Right ventricle myocardium inferior (tissue), 1 donor: ENCODE data around the gene NLRP14. TPM values are rescaled to one million over a fixed set of nuclear protein-coding genes. Genes with fewer than 3 reads are reported as not detected.

Experiments used
- total RNA-seq: library from RNA; stranded (reverse); fragmentation: NEBNext Ultra II Directional; extraction: Animal tissue kit (Norgen Biotek cat#: 25700); gene quantifications from one replicate; pipeline ENCODE4 v1.2.1, GENCODE V29; 2021
- donor health status: DM: no; HTN: yes; CAD: no; lungs with severe emphysema.

NLRP14 gene
- total RNA-seq, 1 donor from 2014 or later, result not detected

Other genes with a start within 250 kb of the NLRP14 start
- gene OR2AG2, start 248.5 kb upstream of the NLRP14 start, total RNA-seq, result not detected
- not detected for gene OR2AG1, start 237.5 kb upstream of the NLRP14 start, total RNA-seq
- gene OR6A2, start 220.8 kb upstream of the NLRP14 start, total RNA-seq, result not detected
- gene OR10A5, start 174.8 kb upstream of the NLRP14 start, total RNA-seq, result not detected
- not detected for gene OR10A2, start 157.4 kb upstream of the NLRP14 start, total RNA-seq
- gene OR10A4, start 143.9 kb upstream of the NLRP14 start, total RNA-seq, result not detected
- not detected for gene OR2D2, start 128.0 kb upstream of the NLRP14 start, total RNA-seq
- not detected for gene OR2D3, start 99.5 kb upstream of the NLRP14 start, total RNA-seq
- 0.60 TPM for gene ZNF215, start 94.1 kb upstream of the NLRP14 start, total RNA-seq
- gene ZNF214, start 133 bp upstream of the NLRP14 start, total RNA-seq, result 1.9 TPM
- not detected for gene RBMXL2, start 68.5 kb downstream of the NLRP14 start, total RNA-seq
- gene SYT9, start 231.4 kb downstream of the NLRP14 start, total RNA-seq, result not detected